HG02852 (cell line): ENCODE measurements around the gene CACNA1C.

Source experiments
- ATAC-seq: cut with Tn5 transposase; IDR thresholded peaks from one replicate; pipeline ENCODE4 v1.9.1; 2021; ENCODE audit warnings: mild to moderate bottlenecking, moderate library complexity; ENCODE audit not compliant: unreplicated experiment

CACNA1C gene

GRCh38 chr12:2052826-2053678 is at the start of gene CACNA1C:
Gene CACNA1C, plus strand, starts transcription at chr12:2052987. Its CDS starts 576 bp downstream, at chr12:2053563.
- no peak for ATAC-seq

GRCh38 chr12:2003676-2004112 is 49.1 kb upstream of the CACNA1C start:
- ATAC-seq, result peak; percentile 20

- peak; percentile 99 for ATAC-seq
Measured at GRCh38 chr12:2004113-2004929, 48.5 kb upstream of the CACNA1C start, which contains the start of gene DCP1B. Gene DCP1B, minus strand, starts transcription at chr12:2004457. Its CDS starts 26 bp downstream, at chr12:2004431.

GRCh38 chr12:2008677-2009076 is 44.1 kb upstream of the CACNA1C start:
- no peak for ATAC-seq

GRCh38 chr12:2009623-2010022 is 43.2 kb upstream of the CACNA1C start:
- no peak for ATAC-seq

- ATAC-seq, result no peak
Measured at GRCh38 chr12:2011643-2012607, 40.9 kb upstream of the CACNA1C start.

GRCh38 chr12:2013086-2013485 is 39.7 kb upstream of the CACNA1C start:
- no peak for ATAC-seq

GRCh38 chr12:2013527-2014223 is 39.1 kb upstream of the CACNA1C start:
- no peak for ATAC-seq

GRCh38 chr12:2014231-2014630 is 38.6 kb upstream of the CACNA1C start:
- ATAC-seq, result no peak

GRCh38 chr12:2016862-2017545 is 35.8 kb upstream of the CACNA1C start:
- ATAC-seq, result no peak

- ATAC-seq, result no peak
Measured at GRCh38 chr12:2017546-2018337, 35.0 kb upstream of the CACNA1C start.

- no peak for ATAC-seq
Measured at GRCh38 chr12:2018391-2018790, 34.4 kb upstream of the CACNA1C start.

GRCh38 chr12:2019126-2019525 is 33.7 kb upstream of the CACNA1C start:
- no peak for ATAC-seq

GRCh38 chr12:2020511-2020910 is 32.3 kb upstream of the CACNA1C start:
- ATAC-seq, result no peak

GRCh38 chr12:2023365-2023764 is 29.4 kb upstream of the CACNA1C start:
- no peak for ATAC-seq

- no peak for ATAC-seq
Measured at GRCh38 chr12:2027351-2027750, 25.4 kb upstream of the CACNA1C start.

- ATAC-seq, result no peak
Measured at GRCh38 chr12:2029851-2030250, 22.9 kb upstream of the CACNA1C start.

- ATAC-seq, result no peak
Measured at GRCh38 chr12:2032506-2032905, 20.3 kb upstream of the CACNA1C start.
